Non-pigmented ciliary epithelial cell (primary cell): ENCODE measurements around the gene GABRP.
"Not testable (repeated sequence)": the region's sequence is repeated elsewhere in the genome, so short reads cannot be mapped to it uniquely, and the experiment has no call there.

ENCODE experiments used
- DNase-seq: peaks from one replicate; pipeline ENCODE4 v3.0.0-alpha.2; 2010; ENCODE audit warnings: low read depth

Gene GABRP

GRCh38 chr5:170792878-170793277 is 9.4 kb downstream of the GABRP start:
- no peak for DNase-seq

GRCh38 chr5:170795154-170795553 is 11.6 kb downstream of the GABRP start:
- DNase-seq: no peak

GRCh38 chr5:170805666-170806065 is 22.1 kb downstream of the GABRP start:
- no peak for DNase-seq

GRCh38 chr5:170809551-170809950 is 26.0 kb downstream of the GABRP start:
- DNase-seq: peak; percentile 11

GRCh38 chr5:170811719-170812118 is 28.2 kb downstream of the GABRP start:
- DNase-seq: no peak

GRCh38 chr5:170813231-170813630 is 29.7 kb downstream of the GABRP start:
- no peak for DNase-seq

GRCh38 chr5:170817195-170817594 is 33.7 kb downstream of the GABRP start:
- DNase-seq: no peak

GRCh38 chr5:170818232-170818631 is 34.7 kb downstream of the GABRP start:
- peak; percentile 45 for DNase-seq

GRCh38 chr5:170819824-170820223 is 36.3 kb downstream of the GABRP start:
- no peak for DNase-seq

- DNase-seq: no peak
These were observed 37.8 kb downstream of the GABRP start for GRCh38 chr5:170821257-170821800.

- DNase-seq: no peak
These were observed 42.6 kb downstream of the GABRP start for GRCh38 chr5:170826117-170826516.

GRCh38 chr5:170832241-170832640 is 48.7 kb downstream of the GABRP start:
- no peak for DNase-seq

GRCh38 chr5:170833981-170834380 is 50.5 kb downstream of the GABRP start:
- not testable (repeated sequence) for DNase-seq

- no peak for DNase-seq
These were observed 52.7 kb downstream of the GABRP start for GRCh38 chr5:170836226-170836625.

- no peak for DNase-seq
These were observed 60.3 kb downstream of the GABRP start for GRCh38 chr5:170843870-170844269.

GRCh38 chr5:170844651-170845050 is 61.1 kb downstream of the GABRP start:
- no peak for DNase-seq

- no peak for DNase-seq
These were observed 62.9 kb downstream of the GABRP start for GRCh38 chr5:170846416-170846815.

GRCh38 chr5:170846846-170847245 is 63.3 kb downstream of the GABRP start:
- no peak for DNase-seq

- no peak for DNase-seq
These were observed 64.5 kb downstream of the GABRP start for GRCh38 chr5:170848033-170848432.

GRCh38 chr5:170849374-170849773 is 65.8 kb downstream of the GABRP start:
- no peak for DNase-seq

- DNase-seq: no peak
These were observed 71.0 kb downstream of the GABRP start for GRCh38 chr5:170854566-170854965.

GRCh38 chr5:170857066-170857465 is 73.5 kb downstream of the GABRP start:
- DNase-seq: no peak

- DNase-seq: no peak
These were observed 76.9 kb downstream of the GABRP start for GRCh38 chr5:170860415-170860814.

GRCh38 chr5:170860818-170861666 is 77.5 kb downstream of the GABRP start:
- DNase-seq: no peak
